Cardiac muscle cell (in vitro differentiated cells and primary cell): ENCODE results near the gene KCNA2. TPM values are rescaled to one million over a fixed set of nuclear protein-coding genes. Genes with fewer than 3 reads are reported as not detected.

ENCODE experiments used
- DNase-seq, 2 donors: peaks; one replicate each; pipeline versions ENCODE4 v3.0.0 to v3.0.0-alpha.2; 2010 to 2017; ENCODE audit warnings: low read depth in 1 of 2, low spot score in 1 of 2
- H3K27ac ChIP-seq: fragments of 200-600 bp; sonication (generic); 2 replicates; pipeline ENCODE4 v1.5.1; 2016
- H3K27me3 ChIP-seq: fragments of 200-600 bp; sonication (generic); 2 replicates; pipeline ENCODE4 v1.6.0; 2016; ENCODE audit warnings: control low read depth
- H3K36me3 ChIP-seq: fragments of 200-600 bp; sonication (generic); 2 replicates; pipeline ENCODE4 v1.5.1; 2016; ENCODE audit warnings: control low read depth
- H3K4me1 ChIP-seq: fragments of 200-600 bp; sonication (generic); 2 replicates; pipeline ENCODE4 v1.8.1; 2017; ENCODE audit warnings: low read depth, mild to moderate bottlenecking, mixed run types
- H3K4me3 ChIP-seq: fragments of 200-600 bp; sonication (generic); 2 replicates; pipeline ENCODE4 v1.5.1; 2016; ENCODE audit warnings: mild to moderate bottlenecking
- H3K9me3 ChIP-seq: fragments of 200-600 bp; sonication (generic); 2 replicates; pipeline ENCODE4 v1.5.1; 2017; ENCODE audit warnings: low read depth, mild to moderate bottlenecking, control low read depth
- CTCF ChIP-seq: IDR thresholded peaks from 2 replicates; pipeline ENCODE4 v1.5.1; 2012; ENCODE audit warnings: low read depth, mild to moderate bottlenecking, low read length
- polyA plus RNA-seq: library from polyadenylated mRNA; unstranded; fragments of >200 nt; fragmentation: Nextera tagmentation; extraction: Ambion mirVana; gene quantifications from 2 replicates; pipeline ENCODE4 v1.2.1, GENCODE V29; 2016
- total RNA-seq: library from RNA; depleted of rRNA; stranded (reverse); fragments of >200 nt; gene quantifications from 2 replicates; pipeline ENCODE4 v1.2.3, GENCODE V29; 2016

The KCNA2 gene
- total and polyA plus RNA-seq, 2 experiments from 2014 or later, result 0.03 to 0.17 TPM

GRCh38 chr1:110583505-110583904 lies 22.7 kb downstream of the KCNA2 start:
- Histone ChIP-seq H3K27ac (no peak overlapping the region), H3K27me3 (no peaks in the 10 kb centered on the region), H3K4me1 (no peaks in the 10 kb centered on the region), H3K9me3 (no peaks in the 10 kb centered on the region), H3K4me3 (no peak overlapping the region), H3K36me3 (no peaks in the 10 kb centered on the region)
- DNase-seq, result no peak
- TF ChIP-seq CTCF, result no peak

GRCh38 chr1:110582378-110582777 lies 23.8 kb downstream of the KCNA2 start:
- Histone ChIP-seq H3K4me3 (no peak overlapping the region), H3K36me3 (no peaks in the 10 kb centered on the region), H3K4me1 (no peaks in the 10 kb centered on the region), H3K9me3 (no peaks in the 10 kb centered on the region), H3K27ac (no peak overlapping the region), H3K27me3 (no peaks in the 10 kb centered on the region)
- TF ChIP-seq CTCF, result no peak
- no peak for DNase-seq

GRCh38 chr1:110581682-110582145 lies 24.4 kb downstream of the KCNA2 start:
- Histone ChIP-seq H3K4me1 (no peaks in the 10 kb centered on the region), H3K36me3 (no peaks in the 10 kb centered on the region), H3K9me3 (no peaks in the 10 kb centered on the region), H3K27ac (no peak overlapping the region), H3K27me3 (peaks cover 5% of the 10 kb centered on the region), H3K4me3 (no peak overlapping the region)
- no peak for TF ChIP-seq CTCF
- no peak for DNase-seq

- DNase-seq, result no peak
- Histone ChIP-seq H3K27me3 (peaks cover 6% of the 10 kb centered on the region), H3K4me3 (no peak overlapping the region), H3K36me3 (no peaks in the 10 kb centered on the region), H3K9me3 (no peaks in the 10 kb centered on the region), H3K27ac (no peak overlapping the region), H3K4me1 (no peaks in the 10 kb centered on the region)
- no peak for TF ChIP-seq CTCF
Observed at GRCh38 chr1:110580244-110580643, 25.9 kb downstream of the KCNA2 start.

- peaks cover 7% of the 10 kb centered on the region for H3K27me3 ChIP-seq
- H3K27ac ChIP-seq, result no peak overlapping the region
- no peak for DNase-seq
- H3K36me3 ChIP-seq, result no peaks in the 10 kb centered on the region
- H3K4me1 ChIP-seq, result no peaks in the 10 kb centered on the region
- TF ChIP-seq CTCF, result no peak
- no peak overlapping the region for H3K4me3 ChIP-seq
- H3K9me3 ChIP-seq, result no peaks in the 10 kb centered on the region
Observed at GRCh38 chr1:110579460-110579859, 26.7 kb downstream of the KCNA2 start.

GRCh38 chr1:110576441-110576840 lies 29.7 kb downstream of the KCNA2 start:
- no peak overlapping the region for H3K27ac ChIP-seq
- H3K9me3 ChIP-seq, result no peaks in the 10 kb centered on the region
- no peaks in the 10 kb centered on the region for H3K36me3 ChIP-seq
- H3K27me3 ChIP-seq, result peaks cover 22% of the 10 kb centered on the region
- no peaks in the 10 kb centered on the region for H3K4me1 ChIP-seq
- TF ChIP-seq CTCF, result no peak
- no peak overlapping the region for H3K4me3 ChIP-seq
- DNase-seq, result no peak
